ENCODE data around the gene MIER1. TPM values are rescaled to one million over a fixed set of nuclear protein-coding genes. Genes with fewer than 3 reads are reported as not detected.

The MIER1 gene
- total and polyA plus RNA-seq, 9 donors, result 16.4 to 27.0 (median 21.7) TPM

DNA sequence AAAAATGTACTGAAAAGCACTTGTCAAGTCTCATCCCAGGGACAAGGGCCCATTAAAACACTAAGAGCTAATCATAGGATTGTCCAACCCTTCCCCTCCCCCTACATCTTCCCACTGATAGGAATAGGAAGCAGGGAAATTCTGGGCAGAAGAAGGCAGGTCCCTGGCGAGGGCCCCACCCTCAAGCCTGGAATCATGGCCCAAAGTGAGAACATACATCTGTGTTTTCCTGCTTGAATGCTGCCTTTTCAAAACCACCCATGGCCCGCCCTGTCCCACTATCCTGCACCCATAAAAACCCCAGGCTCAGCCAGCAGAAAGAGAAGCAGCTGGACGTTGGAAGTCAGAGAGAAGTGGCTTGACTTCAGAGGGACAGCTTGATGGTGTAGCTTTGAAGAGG, 5.0 kb upstream of the MIER1 start:
- Histone ChIP-seq H3K27me3 (ENCODE audit: control insufficient read depth, insufficient read depth, low read length) (no peaks in the 10 kb centered on the region), H3K36me3 (ENCODE audit: control insufficient read depth, insufficient read depth, low read length) (no peaks in the 10 kb centered on the region), H3K4me1 (ENCODE audit: control insufficient read depth, insufficient read depth, low read length) (peaks cover 9% of the 10 kb centered on the region), H3K27ac (ENCODE audit: low read length) (no peak overlapping the region), H3K9me3 (replicated peaks; ENCODE audit: control insufficient read depth, low read depth, low read length) (no peaks in the 10 kb centered on the region), H3K4me3 (ENCODE audit: low read length) (no peak overlapping the region)
- no peak for DNase-seq
- WGBS (ENCODE audit: insufficient coverage), result no CpG with 5 or more reads among the region's 3 CpGs

GRCh38 chr1:66920543-66920942, 4.2 kb upstream of the MIER1 start:
- Histone ChIP-seq H3K9me3 (replicated peaks; ENCODE audit: control insufficient read depth, low read depth, low read length) (no peaks in the 10 kb centered on the region), H3K36me3 (ENCODE audit: control insufficient read depth, insufficient read depth, low read length) (no peaks in the 10 kb centered on the region), H3K27ac (ENCODE audit: low read length) (no peak overlapping the region), H3K4me3 (ENCODE audit: low read length) (no peak overlapping the region), H3K27me3 (ENCODE audit: control insufficient read depth, insufficient read depth, low read length) (no peaks in the 10 kb centered on the region), H3K4me1 (ENCODE audit: control insufficient read depth, insufficient read depth, low read length) (peaks cover 9% of the 10 kb centered on the region)
- WGBS (ENCODE audit: insufficient coverage), result no CpG with 5 or more reads among the region's 2 CpGs
- no peak for DNase-seq

- Histone ChIP-seq H3K27ac (ENCODE audit: low read length) (peak overlapping the region; percentile 95), H3K36me3 (ENCODE audit: control insufficient read depth, insufficient read depth, low read length) (no peaks in the 10 kb centered on the region), H3K27me3 (ENCODE audit: control insufficient read depth, insufficient read depth, low read length) (no peaks in the 10 kb centered on the region), H3K4me3 (ENCODE audit: low read length) (peak overlapping the region; percentile 62), H3K4me1 (ENCODE audit: control insufficient read depth, insufficient read depth, low read length) (peaks cover 16% of the 10 kb centered on the region), H3K9me3 (replicated peaks; ENCODE audit: control insufficient read depth, low read depth, low read length) (no peaks in the 10 kb centered on the region)
- DNase-seq, result no peak
- 0% methylated on average over 8 of the region's 11 CpGs for WGBS (ENCODE audit: insufficient coverage)
Measured at GRCh38 chr1:66925558-66925910, 744 bp downstream of the MIER1 start.

DNA sequence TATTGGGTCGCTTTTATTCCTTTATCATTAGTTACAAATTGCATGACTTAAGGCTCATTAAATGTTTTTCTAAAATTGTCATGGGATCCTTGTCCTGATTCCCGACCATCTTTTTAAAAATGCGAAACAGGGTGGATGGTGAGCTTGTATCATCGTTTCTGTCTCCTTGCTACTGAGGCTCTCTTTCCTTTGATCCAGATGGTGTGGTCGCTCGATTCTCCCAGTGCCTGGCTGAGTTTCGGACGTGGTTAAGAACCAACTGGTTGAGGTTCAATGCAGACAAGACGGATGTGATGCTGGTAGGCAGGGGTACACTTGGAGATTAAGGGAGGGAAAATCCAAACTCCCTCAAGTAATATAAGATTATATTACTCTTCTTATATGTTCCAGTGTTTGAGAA, 1.2 kb downstream of the MIER1 start:
- Histone ChIP-seq H3K27ac (ENCODE audit: low read length) (peak overlapping the region; percentile 95), H3K9me3 (replicated peaks; ENCODE audit: control insufficient read depth, low read depth, low read length) (no peaks in the 10 kb centered on the region), H3K36me3 (ENCODE audit: control insufficient read depth, insufficient read depth, low read length) (no peaks in the 10 kb centered on the region), H3K4me1 (ENCODE audit: control insufficient read depth, insufficient read depth, low read length) (peaks cover 16% of the 10 kb centered on the region), H3K27me3 (ENCODE audit: control insufficient read depth, insufficient read depth, low read length) (no peaks in the 10 kb centered on the region), H3K4me3 (ENCODE audit: low read length) (peak overlapping the region; percentile 62)
- peak; percentile 9 for DNase-seq
- 8% methylated on average over 3 of the region's 9 CpGs for WGBS (ENCODE audit: insufficient coverage)

GRCh38 chr1:66927528-66927927, 2.7 kb downstream of the MIER1 start:
- H3K27me3 ChIP-seq (ENCODE audit: control insufficient read depth, insufficient read depth, low read length), result no peaks in the 10 kb centered on the region
- no peak for DNase-seq
- no peak overlapping the region for H3K4me3 ChIP-seq (ENCODE audit: low read length)
- no peak overlapping the region for H3K27ac ChIP-seq (ENCODE audit: low read length)
- no peaks in the 10 kb centered on the region for H3K36me3 ChIP-seq (ENCODE audit: control insufficient read depth, insufficient read depth, low read length)
- no peaks in the 10 kb centered on the region for H3K9me3 ChIP-seq (replicated peaks; ENCODE audit: control insufficient read depth, low read depth, low read length)
- peaks cover 16% of the 10 kb centered on the region for H3K4me1 ChIP-seq (ENCODE audit: control insufficient read depth, insufficient read depth, low read length)

DNA sequence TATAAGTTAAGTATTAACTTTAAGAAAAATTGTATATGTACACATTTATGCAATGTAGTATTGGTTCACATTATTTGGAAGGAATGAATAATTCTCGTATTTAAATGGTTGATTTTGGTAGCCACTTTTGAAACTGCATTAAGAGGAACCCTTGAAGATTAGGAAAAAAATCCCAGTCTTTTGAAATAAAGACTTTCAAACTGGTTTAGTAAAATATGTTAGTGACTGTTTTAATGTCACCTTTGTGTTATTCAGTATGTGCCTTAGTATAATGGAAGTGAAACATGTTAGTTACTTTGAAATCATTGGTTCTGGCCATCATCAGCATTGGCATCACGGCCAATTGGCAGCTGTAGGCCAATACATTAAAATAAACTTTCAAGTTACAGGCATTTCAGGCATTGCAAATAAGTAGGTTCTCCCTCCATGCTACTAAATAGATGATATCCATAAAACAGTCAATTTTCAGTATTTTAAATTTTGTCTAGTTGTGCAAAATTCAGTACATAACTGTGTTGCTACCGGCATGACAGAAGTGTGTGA, 4.4 kb downstream of the MIER1 start:
- Histone ChIP-seq H3K36me3 (ENCODE audit: control insufficient read depth, insufficient read depth, low read length) (no peaks in the 10 kb centered on the region), H3K27ac (ENCODE audit: low read length) (peak overlapping the region; percentile 97), H3K27me3 (ENCODE audit: control insufficient read depth, insufficient read depth, low read length) (no peaks in the 10 kb centered on the region), H3K4me3 (ENCODE audit: low read length) (peak overlapping the region; percentile 87), H3K4me1 (ENCODE audit: control insufficient read depth, insufficient read depth, low read length) (peaks cover 7% of the 10 kb centered on the region), H3K9me3 (replicated peaks; ENCODE audit: control insufficient read depth, low read depth, low read length) (no peaks in the 10 kb centered on the region)
- WGBS (ENCODE audit: insufficient coverage), result no CpG with 5 or more reads among the region's 3 CpGs
- DNase-seq, result peak; percentile 6

- Histone ChIP-seq H3K4me1 (ENCODE audit: control insufficient read depth, insufficient read depth, low read length) (peaks cover 10% of the 10 kb centered on the region), H3K36me3 (ENCODE audit: control insufficient read depth, insufficient read depth, low read length) (no peaks in the 10 kb centered on the region), H3K4me3 (ENCODE audit: low read length) (peak overlapping the region; percentile 87), H3K9me3 (replicated peaks; ENCODE audit: control insufficient read depth, low read depth, low read length) (no peaks in the 10 kb centered on the region), H3K27me3 (ENCODE audit: control insufficient read depth, insufficient read depth, low read length) (no peaks in the 10 kb centered on the region), H3K27ac (ENCODE audit: low read length) (peak overlapping the region; percentile 97)
- DNase-seq, result no peak
- 0% methylated on average over 3 of the region's 9 CpGs for WGBS (ENCODE audit: insufficient coverage)
Measured at GRCh38 chr1:66929691-66929998, 4.9 kb downstream of the MIER1 start.

DNA sequence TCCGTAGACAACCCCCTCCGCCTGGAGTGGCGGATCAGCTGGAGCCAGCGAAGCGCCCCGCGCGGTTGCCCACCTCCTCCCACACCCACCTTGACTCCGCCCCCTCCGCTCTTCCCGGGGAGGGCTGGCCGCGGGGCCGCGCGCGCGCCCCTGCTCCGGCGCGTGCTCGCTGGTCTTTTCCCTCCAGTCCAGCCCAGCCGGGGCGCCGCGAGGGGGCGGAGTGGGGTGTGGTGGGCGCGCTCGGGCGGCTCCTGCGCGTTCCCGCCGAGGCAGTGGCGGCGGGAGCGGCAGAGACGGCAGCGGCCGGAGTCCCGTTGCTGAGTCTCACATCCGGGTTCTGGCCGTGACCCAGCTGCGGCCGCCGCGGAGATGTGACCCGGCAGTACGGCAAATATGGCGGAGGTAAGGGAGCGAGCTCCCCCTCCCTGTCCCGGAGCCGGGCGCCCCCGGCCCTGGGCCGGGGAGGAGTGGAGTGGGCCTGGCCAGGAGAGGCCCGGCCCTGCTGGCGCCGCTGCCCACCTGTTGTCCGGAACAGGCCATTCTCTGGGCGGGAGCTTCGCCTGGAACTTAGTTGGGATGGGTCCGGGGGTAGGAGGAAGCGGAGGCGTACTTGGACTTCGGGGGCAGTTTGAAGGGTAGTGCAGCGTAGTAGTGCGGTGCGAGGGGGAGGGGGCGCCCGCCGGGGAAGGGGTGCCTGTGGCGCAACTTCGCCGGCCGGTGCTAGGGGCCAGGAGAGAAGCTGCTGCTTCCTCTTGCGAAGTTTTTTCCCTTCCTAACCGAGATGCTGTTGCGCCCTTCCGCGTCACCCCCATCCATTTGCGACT, 5.4 kb downstream of the MIER1 start:
- no peaks in the 10 kb centered on the region for H3K9me3 ChIP-seq (replicated peaks; ENCODE audit: control insufficient read depth, low read depth, low read length)
- WGBS (ENCODE audit: insufficient coverage), result under 1% methylated on average over 48 of the region's 83 CpGs
- peak overlapping the region; percentile 87 for H3K4me3 ChIP-seq (ENCODE audit: low read length)
- peak overlapping the region; percentile 97 for H3K27ac ChIP-seq (ENCODE audit: low read length)
- no peaks in the 10 kb centered on the region for H3K36me3 ChIP-seq (ENCODE audit: control insufficient read depth, insufficient read depth, low read length)
- DNase-seq, result peak; percentile 98
- no peaks in the 10 kb centered on the region for H3K27me3 ChIP-seq (ENCODE audit: control insufficient read depth, insufficient read depth, low read length)
- peaks cover 10% of the 10 kb centered on the region for H3K4me1 ChIP-seq (ENCODE audit: control insufficient read depth, insufficient read depth, low read length)

- no peaks in the 10 kb centered on the region for H3K9me3 ChIP-seq (replicated peaks; ENCODE audit: control insufficient read depth, low read depth, low read length)
- no peaks in the 10 kb centered on the region for H3K36me3 ChIP-seq (ENCODE audit: control insufficient read depth, insufficient read depth, low read length)
- H3K4me1 ChIP-seq (ENCODE audit: control insufficient read depth, insufficient read depth, low read length), result peaks cover 8% of the 10 kb centered on the region
- DNase-seq, result no peak
- 0% methylated on average over 1 of the region's 6 CpGs for WGBS (ENCODE audit: insufficient coverage)
- peak overlapping the region; percentile 87 for H3K4me3 ChIP-seq (ENCODE audit: low read length)
- H3K27me3 ChIP-seq (ENCODE audit: control insufficient read depth, insufficient read depth, low read length), result no peaks in the 10 kb centered on the region
- peak overlapping the region; percentile 97 for H3K27ac ChIP-seq (ENCODE audit: low read length)
Measured at GRCh38 chr1:66930823-66931174, 6.0 kb downstream of the MIER1 start.

GRCh38 chr1:66931590-66931989, 6.8 kb downstream of the MIER1 start:
- Histone ChIP-seq H3K4me3 (ENCODE audit: low read length) (peak overlapping the region; percentile 87), H3K27me3 (ENCODE audit: control insufficient read depth, insufficient read depth, low read length) (no peaks in the 10 kb centered on the region), H3K4me1 (ENCODE audit: control insufficient read depth, insufficient read depth, low read length) (peaks cover 5% of the 10 kb centered on the region), H3K27ac (ENCODE audit: low read length) (peak overlapping the region; percentile 97), H3K36me3 (ENCODE audit: control insufficient read depth, insufficient read depth, low read length) (no peaks in the 10 kb centered on the region), H3K9me3 (replicated peaks; ENCODE audit: control insufficient read depth, low read depth, low read length) (no peaks in the 10 kb centered on the region)
- WGBS (ENCODE audit: insufficient coverage), result 20% methylated on average over 2 of the region's 4 CpGs
- DNase-seq, result peak; percentile 3

GRCh38 chr1:66932291-66932690, 7.5 kb downstream of the MIER1 start:
- no CpG with 5 or more reads among the region's 2 CpGs for WGBS (ENCODE audit: insufficient coverage)
- Histone ChIP-seq H3K4me1 (ENCODE audit: control insufficient read depth, insufficient read depth, low read length) (peaks cover 5% of the 10 kb centered on the region), H3K4me3 (ENCODE audit: low read length) (no peak overlapping the region), H3K9me3 (replicated peaks; ENCODE audit: control insufficient read depth, low read depth, low read length) (no peaks in the 10 kb centered on the region), H3K27me3 (ENCODE audit: control insufficient read depth, insufficient read depth, low read length) (no peaks in the 10 kb centered on the region), H3K27ac (ENCODE audit: low read length) (no peak overlapping the region), H3K36me3 (ENCODE audit: control insufficient read depth, insufficient read depth, low read length) (no peaks in the 10 kb centered on the region)
- no peak for DNase-seq

Measured in muscle of leg (tissue), 11 donors.